ENCODE data around the gene MYB. TPM values are rescaled to one million over a fixed set of nuclear protein-coding genes. Genes with fewer than 3 reads are reported as not detected.
"Not testable (repeated sequence)": the region's sequence is repeated elsewhere in the genome, so short reads cannot be mapped to it uniquely, and the experiment has no call there.

The MYB gene
- total and polyA plus RNA-seq, 8 donors, result 0.07 to 0.37 (median 0.17) TPM; not detected in 3

- intact Hi-C loops (cut with DNase I), result loop anchor here in 1 of 3 donors (10.0 kb wide), 1 partner anchor 277 kb away; no protein-coding TSS in a partner anchor
- WGBS, 2 donors, result 58 to 60% methylated on average over 5 of the region's 5 CpGs
- no peak for TF ChIP-seq CTCF (IDR thresholded peaks at IDR 0.05)
- Histone ChIP-seq H3K27ac (no peak overlapping the region), H3K4me3 (no peak overlapping the region), H3K4me1 (peaks cover 0 to 2% (median 0%) of the 10 kb centered on the region in 3 donors), H3K9me3 (no peaks in the 10 kb centered on the region), H3K36me3 (no peaks in the 10 kb centered on the region), H3K27me3 (no peaks in the 10 kb centered on the region)
- no peak for FAIRE-seq
- no peak for ATAC-seq
- no peak for DNase-seq
Measured at GRCh38 chr6:135147637-135148592, 33.2 kb upstream of the MYB start.

- DNase-seq (no peak), FAIRE-seq (no peak), ATAC-seq (no peak)
- WGBS, 2 donors, result 57 to 67% methylated on average over 3 of the region's 3 CpGs
- Histone ChIP-seq H3K27me3 (no peaks in the 10 kb centered on the region), H3K4me3 (no peak overlapping the region), H3K9me3 (no peaks in the 10 kb centered on the region), H3K36me3 (no peaks in the 10 kb centered on the region), H3K4me1 (peaks cover 0 to 2% (median 0%) of the 10 kb centered on the region in 3 donors), H3K27ac (no peak overlapping the region)
- no peak for TF ChIP-seq CTCF (IDR thresholded peaks at IDR 0.05)
- intact Hi-C loops (cut with DNase I), result loop anchor here in 1 of 3 donors (10.0 kb wide), 1 partner anchor 276 kb away; no protein-coding TSS in a partner anchor
Measured at GRCh38 chr6:135148889-135149288, 32.2 kb upstream of the MYB start.

GRCh38 chr6:135149376-135149775 is 31.7 kb upstream of the MYB start:
- FAIRE-seq (no peak), DNase-seq (no peak), ATAC-seq (no peak)
- WGBS, 2 donors, result 50 to 63% methylated on average over 6 of the region's 6 CpGs
- intact Hi-C loops (cut with DNase I), result loop anchor here in 1 of 3 donors (10.0 kb wide), 1 partner anchor 275 kb away; no protein-coding TSS in a partner anchor
- H3K4me3 ChIP-seq, result no peak overlapping the region
- H3K4me1 ChIP-seq, result peaks cover 0 to 2% (median 0%) of the 10 kb centered on the region in 3 donors
- H3K36me3 ChIP-seq, result no peaks in the 10 kb centered on the region
- no peak overlapping the region for H3K27ac ChIP-seq
- no peak for TF ChIP-seq CTCF (IDR thresholded peaks at IDR 0.05)
- no peaks in the 10 kb centered on the region for H3K9me3 ChIP-seq
- no peaks in the 10 kb centered on the region for H3K27me3 ChIP-seq

GRCh38 chr6:135150481-135150880 is 30.6 kb upstream of the MYB start:
- H3K27me3 ChIP-seq; H3K4me3 ChIP-seq; DNase-seq; H3K36me3 ChIP-seq; H3K4me1 ChIP-seq; intact Hi-C loops (cut with DNase I); H3K9me3 ChIP-seq; ATAC-seq; H3K27ac ChIP-seq; FAIRE-seq: not testable (repeated sequence)
- WGBS, 2 donors, result 81 to 88% methylated on average over 2 of the region's 2 CpGs

GRCh38 chr6:135154125-135154524 is 27.0 kb upstream of the MYB start:
- H3K36me3 ChIP-seq; FAIRE-seq; H3K4me3 ChIP-seq; H3K27me3 ChIP-seq; ATAC-seq; DNase-seq; H3K27ac ChIP-seq; intact Hi-C loops (cut with DNase I); H3K4me1 ChIP-seq; H3K9me3 ChIP-seq: not testable (repeated sequence)
- WGBS, 2 donors, result 54 to 88% methylated on average over 1 to 2 of the region's 2 CpGs

GRCh38 chr6:135158397-135158796 is 22.7 kb upstream of the MYB start:
- no peak for DNase-seq
- no peak for ATAC-seq
- TF ChIP-seq CTCF (IDR thresholded peaks at IDR 0.05), result no peak
- no peak for FAIRE-seq
- peaks cover 0 to 2% (median 0%) of the 10 kb centered on the region in 4 donors for H3K27me3 ChIP-seq
- no peaks in the 10 kb centered on the region for H3K9me3 ChIP-seq
- no peak overlapping the region for H3K4me3 ChIP-seq
- no peaks in the 10 kb centered on the region for H3K36me3 ChIP-seq
- no peak overlapping the region for H3K27ac ChIP-seq
- no peaks in the 10 kb centered on the region for H3K4me1 ChIP-seq
- intact Hi-C loops (cut with DNase I), result no loop called here
- 61 to 71% methylated on average over 4 of the region's 4 CpGs for WGBS, 2 donors

Data from pancreas (tissue), 10 donors.